IMR-90 (cell line): Measurements from ENCODE around the gene POLR3K. TPM values are rescaled to one million over a fixed set of nuclear protein-coding genes. Genes with fewer than 3 reads are reported as not detected.

Source experiments
- ATAC-seq: fragments of 200-7000 bp; cut with Tn5 transposase; 2 replicates; pipeline ENCODE4 v1.9.1; 2020; ENCODE audit warnings: low read depth, mild to moderate bottlenecking, moderate library complexity
- BruUV-seq: library from RNA; stranded (reverse); fragments of 400-500 nt; replicated peaks from 2 replicates; lab custom pipeline; 2021; lab: Mats Ljungman, UMichigan
- CTCF ChIA-PET: fragments of 300-600 bp; formaldehyde crosslinking; extraction: SDS; loops from one replicate; lab custom pipeline; 2021; ENCODE audit warnings: antibody characterized with exemption; lab: Yijun Ruan, JAX
- POLR2A ChIA-PET: fragments of 300-600 bp; sonication (Branson Sonifier 250); formaldehyde crosslinking; loops from one replicate; lab custom pipeline; 2022; ENCODE audit warnings: antibody characterized with exemption; ENCODE audit not compliant: unreplicated experiment; lab: Charles Lee
- DNase-seq: peaks from one replicate; pipeline ENCODE4 v3.0.0; 2013
- H2AFZ ChIP-seq: replicated peaks from 2 replicates; pipeline ENCODE3; 2013; ENCODE audit warnings: low read length, mild to moderate bottlenecking; ENCODE audit not compliant: poor library complexity
- H2AK5ac ChIP-seq: 2 replicates; pipeline ENCODE4 v1.6.1; 2013; ENCODE audit warnings: low read depth, low read length, inconsistent platforms
- H2AK9ac ChIP-seq: replicated peaks from 2 replicates; pipeline ENCODE3; 2013; ENCODE audit warnings: mild to moderate bottlenecking, low read depth, low read length, moderate library complexity; ENCODE audit not compliant: poor library complexity
- H2BK120ac ChIP-seq: 2 replicates; pipeline ENCODE4 v1.6.1; 2013; ENCODE audit warnings: low read depth, low read length, inconsistent platforms
- H2BK15ac ChIP-seq: 3 replicates; pipeline ENCODE4 v1.6.1; 2013; ENCODE audit warnings: low read depth, low read length, inconsistent platforms
- H2BK20ac ChIP-seq: 2 replicates; pipeline ENCODE4 v1.6.1; 2013; ENCODE audit warnings: low read depth, mild to moderate bottlenecking, inconsistent platforms, low read length, moderate library complexity
- H2BK5ac ChIP-seq: 2 replicates; pipeline ENCODE4 v1.6.1; 2013; ENCODE audit warnings: mild to moderate bottlenecking, low read depth, low read length, inconsistent platforms; ENCODE audit not compliant: poor library complexity, severe bottlenecking
- H3K14ac ChIP-seq: replicated peaks from 2 replicates; pipeline ENCODE4 v1.6.1; 2013; ENCODE audit warnings: low read depth, low read length, inconsistent platforms
- H3K18ac ChIP-seq: 2 replicates; pipeline ENCODE4 v1.6.1; 2013; ENCODE audit warnings: low read depth, low read length, control low read depth
- H3K23ac ChIP-seq: 2 replicates; pipeline ENCODE4 v1.6.1; 2013; ENCODE audit warnings: low read depth, low read length, inconsistent platforms
- H3K27ac ChIP-seq: 2 replicates; pipeline ENCODE4 v1.5.1; 2013; ENCODE audit warnings: mild to moderate bottlenecking, control low read depth, low read length; ENCODE audit not compliant: insufficient read depth
- H3K27me3 ChIP-seq: 2 replicates; pipeline ENCODE4 v1.6.1; 2013; ENCODE audit warnings: low read length; ENCODE audit not compliant: control insufficient read depth, insufficient read depth
- H3K36me3 ChIP-seq: 2 replicates; pipeline ENCODE4 v1.6.1; 2013; ENCODE audit warnings: low read length, mixed read lengths; ENCODE audit not compliant: control insufficient read depth, insufficient read depth
- H3K4ac ChIP-seq: 2 replicates; pipeline ENCODE4 v1.6.1; 2013; ENCODE audit warnings: low read depth, low read length, inconsistent platforms
- H3K4me1 ChIP-seq: 2 replicates; pipeline ENCODE4 v1.6.1; 2013; ENCODE audit warnings: low read length, mixed read lengths; ENCODE audit not compliant: control insufficient read depth, insufficient read depth
- H3K4me2 ChIP-seq: 2 replicates; pipeline ENCODE4 v1.6.1; 2013; ENCODE audit warnings: low read depth, mild to moderate bottlenecking, control low read depth, low read length, moderate library complexity
- H3K4me3 ChIP-seq: 2 replicates; pipeline ENCODE4 v1.5.1; 2013; ENCODE audit warnings: low read depth, mild to moderate bottlenecking, control low read depth, low read length, moderate library complexity; ENCODE audit not compliant: insufficient read depth
- H3K56ac ChIP-seq: 2 replicates; pipeline ENCODE4 v1.6.1; 2013; ENCODE audit warnings: low read length, inconsistent platforms; ENCODE audit not compliant: insufficient read depth; ENCODE audit errors: extremely low read depth
- H3K79me1 ChIP-seq, 2 experiments: 2 replicates each; pipeline ENCODE4 v1.6.1; 2013; ENCODE audit warnings: low read length in 2 of 2, inconsistent platforms in 1 of 2, low read depth in 1 of 2
- H3K9ac ChIP-seq: 2 replicates; pipeline ENCODE4 v1.6.1; 2013; ENCODE audit warnings: low read depth, low read length, control low read depth
- H3K9me1 ChIP-seq: 2 replicates; pipeline ENCODE4 v1.6.1; 2013; ENCODE audit warnings: low read length, inconsistent platforms; ENCODE audit not compliant: insufficient read depth
- H3K9me3 ChIP-seq: 2 replicates; pipeline ENCODE4 v1.6.1; 2013; ENCODE audit warnings: low read length; ENCODE audit not compliant: control insufficient read depth, insufficient read depth
- H4K20me1 ChIP-seq: 2 replicates; pipeline ENCODE4 v1.6.1; 2013; ENCODE audit warnings: low read length, inconsistent platforms; ENCODE audit not compliant: insufficient read depth
- H4K5ac ChIP-seq: 2 replicates; pipeline ENCODE4 v1.6.1; 2013; ENCODE audit warnings: mild to moderate bottlenecking, low read depth, low read length, control low read depth
- H4K8ac ChIP-seq, 2 experiments: 2 replicates each; pipeline ENCODE4 v1.6.1; 2013; ENCODE audit warnings: low read depth in 2 of 2, low read length in 2 of 2, control low read depth in 1 of 2, inconsistent platforms in 1 of 2
- H4K91ac ChIP-seq: 2 replicates; pipeline ENCODE4 v1.6.1; 2013; ENCODE audit warnings: low read depth, low read length, inconsistent platforms; ENCODE audit not compliant: insufficient read depth
- BHLHE40 ChIP-seq: fragments of 150-350 bp; IDR thresholded peaks from 2 replicates; pipeline ENCODE4 v1.6.1; 2016; ENCODE audit warnings: mild to moderate bottlenecking, low read depth, low read length
- CEBPB ChIP-seq: IDR thresholded peaks from 2 replicates; pipeline ENCODE4 v1.6.1; 2012; ENCODE audit warnings: low read depth, low read length, improper control_type of control experiment
- CHD1 ChIP-seq: IDR thresholded peaks from 2 replicates; pipeline ENCODE4 v1.6.1; 2012; ENCODE audit warnings: low read depth, low read length, improper control_type of control experiment
- ELK1 ChIP-seq: fragments of 150-350 bp; IDR thresholded peaks from 2 replicates; pipeline ENCODE4 v1.6.1; 2016; ENCODE audit warnings: low read depth, mild to moderate bottlenecking, low read length, moderate library complexity, borderline replicate concordance
- FOS ChIP-seq: fragments of 150-350 bp; IDR thresholded peaks from 2 replicates; pipeline ENCODE4 v1.6.1; 2016; ENCODE audit warnings: low read depth, low read length
- MAFK ChIP-seq: IDR thresholded peaks from 2 replicates; pipeline ENCODE4 v1.6.1; 2012; ENCODE audit warnings: low read depth, low read length, improper control_type of control experiment
- MAZ ChIP-seq: IDR thresholded peaks from 2 replicates; pipeline ENCODE4 v1.6.1; 2012; ENCODE audit warnings: low read depth, mild to moderate bottlenecking, low read length, improper control_type of control experiment, moderate library complexity, borderline replicate concordance
- MXI1 ChIP-seq: IDR thresholded peaks from 2 replicates; pipeline ENCODE4 v1.6.1; 2012; ENCODE audit warnings: low read depth, mild to moderate bottlenecking, low read length, moderate library complexity, borderline replicate concordance
- NFE2L2 ChIP-seq: fragments of 150-350 bp; IDR thresholded peaks from 2 replicates; pipeline ENCODE4 v1.6.1; 2016; ENCODE audit warnings: low read depth, mild to moderate bottlenecking, low read length
- POLR2A ChIP-seq: IDR thresholded peaks from 2 replicates; pipeline ENCODE4 v1.6.1; 2012; ENCODE audit warnings: mild to moderate bottlenecking, low read depth, low read length
- RAD21 ChIP-seq: IDR thresholded peaks from 2 replicates; pipeline ENCODE4 v1.6.1; 2012; ENCODE audit warnings: low read length, improper control_type of control experiment
- RCOR1 ChIP-seq: IDR thresholded peaks from 2 replicates; pipeline ENCODE4 v1.6.1; 2012; ENCODE audit warnings: mild to moderate bottlenecking, low read length, improper control_type of control experiment; ENCODE audit not compliant: insufficient replicate concordance
- SMC3 ChIP-seq: fragments of 150-350 bp; IDR thresholded peaks from 2 replicates; pipeline ENCODE4 v1.6.1; 2016; ENCODE audit warnings: low read depth, mild to moderate bottlenecking, antibody characterized with exemption, low read length, moderate library complexity
- WGBS, 2 experiments: methylation state at CpG; one replicate each; pipeline versions ENCODE4 v1.1.5 to v1.1.7; 2013; ENCODE audit warnings: missing lambda C conversion rate in 2 of 2; ENCODE audit not compliant: insufficient read length in 1 of 2; ENCODE audit errors: extremely low coverage in 2 of 2; 5-methylcytosine and 5-hydroxymethylcytosine counted together
- dilution Hi-C: fragments of 300-500 bp; cut with HindIII; formaldehyde crosslinking; loops from one replicate; pipeline ENCODE4 v1.14.3; 2018; ENCODE audit warnings: low sequenced_read_pairs; ENCODE audit not compliant: unreplicated experiment
- in situ Hi-C: fragments of 300-500 bp; cut with MboI; formaldehyde crosslinking; loops from 3 replicates; pipeline ENCODE4 v1.14.3; 2019; ENCODE audit warnings: low sequenced_read_pairs, inconsistent platforms, mixed read lengths
- intact Hi-C: fragments of 100-400 bp; cut with micrococcal nuclease; formaldehyde crosslinking; loops from 2 replicates; pipeline ENCODE4 v1.10.0; 2022
- polyA plus RNA-seq, 3 experiments: library from polyadenylated mRNA; depleted of rRNA; stranded (reverse); fragments of >200 nt; gene quantifications; 2 replicates each; pipeline ENCODE4 v1.2.3, GENCODE V29; 2012; ENCODE audit warnings: low replicate concordance in 1 of 3
- total RNA-seq: library from RNA; depleted of rRNA; stranded (reverse); fragments of >200 nt; gene quantifications from 2 replicates; pipeline ENCODE4 v1.2.3, GENCODE V29; 2012
- TF ChIP-seq, protein P1 (sequence below): conservative IDR thresholded peaks from 2 replicates; pipeline ENCODE4 v1.5.1; 2012; ENCODE audit warnings: mild to moderate bottlenecking, low read depth, low read length, improper control_type of control experiment
- TF ChIP-seq, protein P2 (sequence below): fragments of 150-350 bp; IDR thresholded peaks from 2 replicates; pipeline ENCODE4 v1.6.1; 2017; ENCODE audit warnings: mild to moderate bottlenecking, antibody characterized with exemption, low read length, low read depth

The POLR3K gene
- total and polyA plus RNA-seq, 2 of the 4 experiments (the other 2 are of a cell fraction) = 9.0 to 39.5 TPM

DNA sequence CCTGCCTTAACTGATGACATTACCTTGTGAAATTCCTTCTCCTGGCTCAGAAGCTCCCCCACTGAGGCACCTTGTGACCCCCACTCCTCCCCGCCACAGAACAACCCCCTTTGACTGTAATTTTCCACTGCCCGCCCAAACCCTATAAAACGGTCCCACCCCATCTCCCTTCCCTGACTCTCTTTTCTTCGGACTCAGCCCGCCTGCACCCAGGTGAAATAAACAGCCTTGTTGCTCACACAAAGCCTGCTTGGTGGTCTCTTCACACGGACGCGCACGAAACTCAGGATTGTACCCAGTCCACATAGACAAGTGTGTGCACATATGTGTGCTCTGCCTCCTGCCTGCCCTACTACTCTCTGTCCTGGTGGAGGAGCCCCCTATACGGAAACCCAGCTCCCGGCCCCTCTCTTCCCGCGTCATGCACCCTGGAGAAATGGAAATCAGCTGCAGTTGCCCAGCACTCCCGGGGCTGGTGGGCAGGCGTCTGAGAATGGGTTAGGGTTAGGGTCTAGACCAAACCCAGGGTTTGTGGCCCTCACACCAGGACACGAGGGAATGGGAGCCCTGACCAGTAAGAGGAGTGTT, 21.4 kb upstream of the POLR3K start:
- POLR2A ChIA-PET = no interaction called here
- H2AK5ac ChIP-seq = peak overlapping the region; percentile 87
- no peak overlapping the region for H3K56ac ChIP-seq
- peak overlapping the region; percentile 55; the same call in 1 of the 2 replicates for H3K23ac ChIP-seq
- no peak overlapping the region for H3K4me2 ChIP-seq
- H3K4ac ChIP-seq = peak overlapping the region; percentile 89
- peak overlapping the region; percentile 80 for H2BK20ac ChIP-seq
- peak overlapping the region; percentile 89 for H4K91ac ChIP-seq
- no TSS peak for BruUV-seq
- peaks cover 6% of the 10 kb centered on the region for H3K36me3 ChIP-seq
- CTCF ChIA-PET = interaction anchor here (0.9 to 1.1 kb wide), 2 partner anchors 9 to 22 kb away, joined by 4 to 5 read pairs; no protein-coding TSS in a partner anchor
- H3K79me1 ChIP-seq = peaks cover 3 to 41% of the 10 kb centered on the region in 2 experiments
- H3K27ac ChIP-seq = peak overlapping the region; percentile 87
- peaks cover 55% of the 10 kb centered on the region for H3K4me1 ChIP-seq
- no peaks in the 10 kb centered on the region for H3K9me3 ChIP-seq
- in situ Hi-C loops (no loop called here), dilution Hi-C loops (no loop called here), intact Hi-C loops (no loop called here)
- peak overlapping the region; percentile 50 for H3K14ac ChIP-seq
- H3K9me1 ChIP-seq = peaks cover 17% of the 10 kb centered on the region
- peak overlapping the region; percentile 96 for H2AK9ac ChIP-seq
- H2BK5ac ChIP-seq = peak overlapping the region; percentile 74
- no peak overlapping the region for H2AFZ ChIP-seq
- H4K5ac ChIP-seq = peak overlapping the region; percentile 42; the same call in 1 of the 2 replicates
- H4K20me1 ChIP-seq = peaks cover 30% of the 10 kb centered on the region
- peak overlapping the region; percentile 77 to 82; a peak in 2 of 4 replicates for H4K8ac ChIP-seq
- H2BK120ac ChIP-seq = peak overlapping the region; percentile 82
- H3K4me3 ChIP-seq = no peak overlapping the region
- H2BK15ac ChIP-seq = peak overlapping the region; percentile 81; the same call in 1 of the 3 replicates
- H3K18ac ChIP-seq = no peak overlapping the region; the same call in 1 of the 2 replicates
- no peak for ATAC-seq
- DNase-seq = no peak
- no peak overlapping the region; the same call in 1 of the 2 replicates for H3K9ac ChIP-seq
- H3K27me3 ChIP-seq = no peaks in the 10 kb centered on the region
- 94% methylated on average over 10 of the region's 16 CpGs; no CpG with 5 or more reads in 1 of the 2 experiments for WGBS, 2 experiments
- TF ChIP-seq CEBPB (no peak), MXI1 (no peak), NFE2L2 (no peak), SMC3 (no peak), MAZ (no peak), ELK1 (no peak), MAFK (no peak), FOS (no peak), CHD1 (no peak), BHLHE40 (no peak), RAD21 (no peak), RCOR1 (no peak), POLR2A (no peak)
- TF ChIP-seq, protein P1, sequence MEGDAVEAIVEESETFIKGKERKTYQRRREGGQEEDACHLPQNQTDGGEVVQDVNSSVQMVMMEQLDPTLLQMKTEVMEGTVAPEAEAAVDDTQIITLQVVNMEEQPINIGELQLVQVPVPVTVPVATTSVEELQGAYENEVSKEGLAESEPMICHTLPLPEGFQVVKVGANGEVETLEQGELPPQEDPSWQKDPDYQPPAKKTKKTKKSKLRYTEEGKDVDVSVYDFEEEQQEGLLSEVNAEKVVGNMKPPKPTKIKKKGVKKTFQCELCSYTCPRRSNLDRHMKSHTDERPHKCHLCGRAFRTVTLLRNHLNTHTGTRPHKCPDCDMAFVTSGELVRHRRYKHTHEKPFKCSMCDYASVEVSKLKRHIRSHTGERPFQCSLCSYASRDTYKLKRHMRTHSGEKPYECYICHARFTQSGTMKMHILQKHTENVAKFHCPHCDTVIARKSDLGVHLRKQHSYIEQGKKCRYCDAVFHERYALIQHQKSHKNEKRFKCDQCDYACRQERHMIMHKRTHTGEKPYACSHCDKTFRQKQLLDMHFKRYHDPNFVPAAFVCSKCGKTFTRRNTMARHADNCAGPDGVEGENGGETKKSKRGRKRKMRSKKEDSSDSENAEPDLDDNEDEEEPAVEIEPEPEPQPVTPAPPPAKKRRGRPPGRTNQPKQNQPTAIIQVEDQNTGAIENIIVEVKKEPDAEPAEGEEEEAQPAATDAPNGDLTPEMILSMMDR = no peak
- TF ChIP-seq, protein P2, sequence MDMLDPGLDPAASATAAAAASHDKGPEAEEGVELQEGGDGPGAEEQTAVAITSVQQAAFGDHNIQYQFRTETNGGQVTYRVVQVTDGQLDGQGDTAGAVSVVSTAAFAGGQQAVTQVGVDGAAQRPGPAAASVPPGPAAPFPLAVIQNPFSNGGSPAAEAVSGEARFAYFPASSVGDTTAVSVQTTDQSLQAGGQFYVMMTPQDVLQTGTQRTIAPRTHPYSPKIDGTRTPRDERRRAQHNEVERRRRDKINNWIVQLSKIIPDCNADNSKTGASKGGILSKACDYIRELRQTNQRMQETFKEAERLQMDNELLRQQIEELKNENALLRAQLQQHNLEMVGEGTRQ = no peak
